ENCODE results near the gene COA4.
A peak's percentile ranks its signal among the peaks of the same experiment; 100 is the strongest.

COA4 gene

DNA sequence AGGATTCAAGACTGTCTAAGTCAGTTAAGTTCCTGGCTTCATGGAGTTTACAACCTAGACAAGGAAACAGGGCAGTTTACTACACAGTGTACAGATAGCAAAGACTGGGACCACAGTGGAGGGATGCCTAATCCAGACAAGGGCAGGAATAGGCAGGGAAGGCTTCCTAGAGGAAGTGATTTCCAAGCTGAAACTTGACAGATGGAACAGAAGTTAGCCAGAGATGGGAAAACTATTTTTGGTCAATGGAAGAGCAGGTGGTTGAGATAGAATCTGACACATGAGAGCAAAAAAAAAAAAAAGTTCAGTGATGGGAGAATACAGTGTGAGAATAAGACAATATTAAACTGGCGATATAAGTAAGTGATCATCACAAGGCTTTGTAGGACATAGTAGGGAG, 1.3 kb downstream of the COA4 start:
- no peak for ATAC-seq
- no peak for TF ChIP-seq PPARA (CRISPR knock-in tag; IDR thresholded peaks at IDR 0.05; ENCODE audit: borderline replicate concordance)
- no peak for TF ChIP-seq ZFP3 (CRISPR knock-in tag; IDR thresholded peaks at IDR 0.05)

DNA sequence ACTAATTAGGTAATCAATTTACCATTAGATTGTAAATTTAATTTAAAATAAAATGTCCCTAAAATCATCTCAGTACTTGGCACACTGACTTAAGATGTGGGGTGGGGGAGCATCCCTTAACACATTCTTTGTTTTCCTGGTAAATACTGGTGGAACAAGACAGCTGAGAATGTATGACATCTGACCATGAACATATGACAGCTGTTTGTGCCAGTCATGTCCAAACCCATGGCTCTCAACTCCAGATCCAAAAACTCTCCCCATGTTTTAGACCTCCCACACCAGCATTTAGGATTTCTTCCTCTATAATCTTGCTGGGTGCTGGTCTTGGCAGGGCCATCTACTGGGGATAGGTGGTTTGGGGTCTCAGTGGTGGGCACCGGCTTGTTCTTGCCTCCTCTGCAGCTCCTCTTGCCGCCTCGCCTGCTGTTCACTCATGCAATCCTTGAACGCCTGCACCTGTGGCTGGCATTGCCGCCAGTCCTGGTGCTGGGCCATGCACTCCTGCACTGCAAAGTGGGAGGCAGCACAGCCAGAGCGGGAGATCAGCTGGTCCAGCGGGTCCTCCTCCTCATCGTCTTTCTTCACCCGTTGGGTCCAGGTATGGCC, 3.8 kb downstream of the COA4 start:
- TF ChIP-seq BACH2 (CRISPR knock-in tag; IDR thresholded peaks at IDR 0.05; ENCODE audit: borderline replicate concordance): no peak
- no peak for TF ChIP-seq TOX (CRISPR knock-in tag; IDR thresholded peaks at IDR 0.05; ENCODE audit: borderline replicate concordance)
- TF ChIP-seq ZFP30 (CRISPR knock-in tag; IDR thresholded peaks at IDR 0.05): no peak
- no peak for TF ChIP-seq GLIS3 (CRISPR knock-in tag; IDR thresholded peaks at IDR 0.05)
- TF ChIP-seq, protein P1, sequence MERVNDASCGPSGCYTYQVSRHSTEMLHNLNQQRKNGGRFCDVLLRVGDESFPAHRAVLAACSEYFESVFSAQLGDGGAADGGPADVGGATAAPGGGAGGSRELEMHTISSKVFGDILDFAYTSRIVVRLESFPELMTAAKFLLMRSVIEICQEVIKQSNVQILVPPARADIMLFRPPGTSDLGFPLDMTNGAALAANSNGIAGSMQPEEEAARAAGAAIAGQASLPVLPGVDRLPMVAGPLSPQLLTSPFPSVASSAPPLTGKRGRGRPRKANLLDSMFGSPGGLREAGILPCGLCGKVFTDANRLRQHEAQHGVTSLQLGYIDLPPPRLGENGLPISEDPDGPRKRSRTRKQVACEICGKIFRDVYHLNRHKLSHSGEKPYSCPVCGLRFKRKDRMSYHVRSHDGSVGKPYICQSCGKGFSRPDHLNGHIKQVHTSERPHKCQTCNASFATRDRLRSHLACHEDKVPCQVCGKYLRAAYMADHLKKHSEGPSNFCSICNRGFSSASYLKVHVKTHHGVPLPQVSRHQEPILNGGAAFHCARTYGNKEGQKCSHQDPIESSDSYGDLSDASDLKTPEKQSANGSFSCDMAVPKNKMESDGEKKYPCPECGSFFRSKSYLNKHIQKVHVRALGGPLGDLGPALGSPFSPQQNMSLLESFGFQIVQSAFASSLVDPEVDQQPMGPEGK (CRISPR knock-in tag; IDR thresholded peaks at IDR 0.05; ENCODE audit: borderline replicate concordance): no peak
- no peak for TF ChIP-seq ARNTL (CRISPR knock-in tag; IDR thresholded peaks at IDR 0.05; ENCODE audit: borderline replicate concordance, low read depth)
- TF ChIP-seq ZNF565 (CRISPR knock-in tag; conservative IDR thresholded peaks at IDR 0.05; ENCODE audit: low read depth): no peak
- ATAC-seq: no peak

GRCh38 chr11:73870261-73870660, 6.4 kb downstream of the COA4 start:
- no peak for ATAC-seq
- TF ChIP-seq, protein P2, sequence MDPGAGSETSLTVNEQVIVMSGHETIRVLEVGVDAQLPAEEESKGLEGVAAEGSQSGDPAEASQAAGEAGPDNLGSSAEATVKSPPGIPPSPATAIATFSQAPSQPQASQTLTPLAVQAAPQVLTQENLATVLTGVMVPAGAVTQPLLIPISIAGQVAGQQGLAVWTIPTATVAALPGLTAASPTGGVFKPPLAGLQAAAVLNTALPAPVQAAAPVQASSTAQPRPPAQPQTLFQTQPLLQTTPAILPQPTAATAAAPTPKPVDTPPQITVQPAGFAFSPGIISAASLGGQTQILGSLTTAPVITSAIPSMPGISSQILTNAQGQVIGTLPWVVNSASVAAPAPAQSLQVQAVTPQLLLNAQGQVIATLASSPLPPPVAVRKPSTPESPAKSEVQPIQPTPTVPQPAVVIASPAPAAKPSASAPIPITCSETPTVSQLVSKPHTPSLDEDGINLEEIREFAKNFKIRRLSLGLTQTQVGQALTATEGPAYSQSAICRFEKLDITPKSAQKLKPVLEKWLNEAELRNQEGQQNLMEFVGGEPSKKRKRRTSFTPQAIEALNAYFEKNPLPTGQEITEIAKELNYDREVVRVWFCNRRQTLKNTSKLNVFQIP (CRISPR knock-in tag; IDR thresholded peaks at IDR 0.05; ENCODE audit: borderline replicate concordance, low read depth): no peak
- no peak for TF ChIP-seq SNAI2 (CRISPR knock-in tag; IDR thresholded peaks at IDR 0.05)

- TF ChIP-seq ISL1 (CRISPR knock-in tag; IDR thresholded peaks at IDR 0.05) (no peak), ZFP3 (CRISPR knock-in tag; IDR thresholded peaks at IDR 0.05) (no peak), ZNF70 (CRISPR knock-in tag; IDR thresholded peaks at IDR 0.05) (no peak), ZC3H10 (CRISPR knock-in tag; IDR thresholded peaks at IDR 0.05) (no peak), GLIS3 (CRISPR knock-in tag; IDR thresholded peaks at IDR 0.05) (no peak), CSRNP3 (CRISPR knock-in tag; IDR thresholded peaks at IDR 0.05) (no peak), ESRRG (CRISPR knock-in tag; IDR thresholded peaks at IDR 0.05) (no peak), CREB5 (CRISPR knock-in tag; IDR thresholded peaks at IDR 0.05; ENCODE audit: low read depth) (no peak), ARNTL (CRISPR knock-in tag; IDR thresholded peaks at IDR 0.05; ENCODE audit: borderline replicate concordance, low read depth) (no peak), TSHZ2 (CRISPR knock-in tag; IDR thresholded peaks at IDR 0.05) (no peak), OSR1 (CRISPR knock-in tag; IDR thresholded peaks at IDR 0.05) (no peak), ZFP30 (CRISPR knock-in tag; IDR thresholded peaks at IDR 0.05) (no peak)
- TF ChIP-seq, protein P1 (CRISPR knock-in tag; IDR thresholded peaks at IDR 0.05; ENCODE audit: borderline replicate concordance): no peak
Observed at GRCh38 chr11:73869332-73869949, 7.2 kb downstream of the COA4 start.

More at GRCh38 chr11:73869332-73869949, 7.2 kb downstream of the COA4 start:
- ATAC-seq: peak; percentile 4; the same call in 2 of the 3 replicates

Data from SK-N-SH treated with all-trans-retinoic acid at 6 μM for 48 hours (cell line).